ENCODE results near the gene IAH1.

Gene IAH1

GRCh38 chr2:9524291-9524690 lies 49.9 kb downstream of the IAH1 start (continued):
- TF ChIP-seq TSHZ2 (CRISPR knock-in tag; IDR thresholded peaks at IDR 0.05) (no peak), POU6F1 (CRISPR knock-in tag; IDR thresholded peaks at IDR 0.05; ENCODE audit: borderline replicate concordance, low read depth) (no peak), BACH2 (CRISPR knock-in tag; IDR thresholded peaks at IDR 0.05; ENCODE audit: borderline replicate concordance) (no peak), ESRRG (CRISPR knock-in tag; IDR thresholded peaks at IDR 0.05) (no peak), GLIS3 (CRISPR knock-in tag; IDR thresholded peaks at IDR 0.05) (no peak)

GRCh38 chr2:9525266-9525665 lies 50.9 kb downstream of the IAH1 start:
- TF ChIP-seq BACH2 (CRISPR knock-in tag; IDR thresholded peaks at IDR 0.05; ENCODE audit: borderline replicate concordance) (no peak), TOX (CRISPR knock-in tag; IDR thresholded peaks at IDR 0.05; ENCODE audit: borderline replicate concordance) (no peak), SNAI2 (CRISPR knock-in tag; IDR thresholded peaks at IDR 0.05) (no peak), CSRNP3 (CRISPR knock-in tag; IDR thresholded peaks at IDR 0.05) (no peak), TSHZ2 (CRISPR knock-in tag; IDR thresholded peaks at IDR 0.05) (no peak), ZNF70 (CRISPR knock-in tag; IDR thresholded peaks at IDR 0.05) (no peak), ISL1 (CRISPR knock-in tag; IDR thresholded peaks at IDR 0.05) (no peak), POU6F1 (CRISPR knock-in tag; IDR thresholded peaks at IDR 0.05; ENCODE audit: borderline replicate concordance, low read depth) (no peak), GLIS3 (CRISPR knock-in tag; IDR thresholded peaks at IDR 0.05) (no peak), PPARA (CRISPR knock-in tag; IDR thresholded peaks at IDR 0.05; ENCODE audit: borderline replicate concordance) (no peak), PATZ1 (CRISPR knock-in tag; IDR thresholded peaks at IDR 0.05; ENCODE audit: borderline replicate concordance) (no peak), CSDC2 (CRISPR knock-in tag; IDR thresholded peaks at IDR 0.05) (no peak), ESRRG (CRISPR knock-in tag; IDR thresholded peaks at IDR 0.05) (no peak), ZNF8 (CRISPR knock-in tag; IDR thresholded peaks at IDR 0.05) (no peak)

GRCh38 chr2:9527995-9528787 lies 53.8 kb downstream of the IAH1 start:
- no peak for ATAC-seq
- TF ChIP-seq CREB5 (CRISPR knock-in tag; IDR thresholded peaks at IDR 0.05; ENCODE audit: low read depth) (no peak), POU6F1 (CRISPR knock-in tag; IDR thresholded peaks at IDR 0.05; ENCODE audit: borderline replicate concordance, low read depth) (no peak), PATZ1 (CRISPR knock-in tag; IDR thresholded peaks at IDR 0.05; ENCODE audit: borderline replicate concordance) (no peak), ZC3H10 (CRISPR knock-in tag; IDR thresholded peaks at IDR 0.05) (no peak), ZNF8 (CRISPR knock-in tag; IDR thresholded peaks at IDR 0.05) (no peak), GLIS3 (CRISPR knock-in tag; IDR thresholded peaks at IDR 0.05) (no peak)

More at GRCh38 chr2:9525266-9525665, 50.9 kb downstream of the IAH1 start:
- ATAC-seq: no peak

Measured in SK-N-SH treated with all-trans-retinoic acid at 6 μM for 48 hours (cell line).